NOMO-1 treated with dmso at 0.1 percent for 144 hours (cell line): ENCODE measurements around the gene SPECC1L.
"Not testable (repeated sequence)": the region's sequence is repeated elsewhere in the genome, so short reads cannot be mapped to it uniquely, and the experiment has no call there.

Experiments
- DNase-seq: peaks from one replicate; lab custom pipeline; 2025; ENCODE audit not compliant: unreplicated experiment; lab: John Stamatoyannopoulos, UW

Gene SPECC1L, protein sequence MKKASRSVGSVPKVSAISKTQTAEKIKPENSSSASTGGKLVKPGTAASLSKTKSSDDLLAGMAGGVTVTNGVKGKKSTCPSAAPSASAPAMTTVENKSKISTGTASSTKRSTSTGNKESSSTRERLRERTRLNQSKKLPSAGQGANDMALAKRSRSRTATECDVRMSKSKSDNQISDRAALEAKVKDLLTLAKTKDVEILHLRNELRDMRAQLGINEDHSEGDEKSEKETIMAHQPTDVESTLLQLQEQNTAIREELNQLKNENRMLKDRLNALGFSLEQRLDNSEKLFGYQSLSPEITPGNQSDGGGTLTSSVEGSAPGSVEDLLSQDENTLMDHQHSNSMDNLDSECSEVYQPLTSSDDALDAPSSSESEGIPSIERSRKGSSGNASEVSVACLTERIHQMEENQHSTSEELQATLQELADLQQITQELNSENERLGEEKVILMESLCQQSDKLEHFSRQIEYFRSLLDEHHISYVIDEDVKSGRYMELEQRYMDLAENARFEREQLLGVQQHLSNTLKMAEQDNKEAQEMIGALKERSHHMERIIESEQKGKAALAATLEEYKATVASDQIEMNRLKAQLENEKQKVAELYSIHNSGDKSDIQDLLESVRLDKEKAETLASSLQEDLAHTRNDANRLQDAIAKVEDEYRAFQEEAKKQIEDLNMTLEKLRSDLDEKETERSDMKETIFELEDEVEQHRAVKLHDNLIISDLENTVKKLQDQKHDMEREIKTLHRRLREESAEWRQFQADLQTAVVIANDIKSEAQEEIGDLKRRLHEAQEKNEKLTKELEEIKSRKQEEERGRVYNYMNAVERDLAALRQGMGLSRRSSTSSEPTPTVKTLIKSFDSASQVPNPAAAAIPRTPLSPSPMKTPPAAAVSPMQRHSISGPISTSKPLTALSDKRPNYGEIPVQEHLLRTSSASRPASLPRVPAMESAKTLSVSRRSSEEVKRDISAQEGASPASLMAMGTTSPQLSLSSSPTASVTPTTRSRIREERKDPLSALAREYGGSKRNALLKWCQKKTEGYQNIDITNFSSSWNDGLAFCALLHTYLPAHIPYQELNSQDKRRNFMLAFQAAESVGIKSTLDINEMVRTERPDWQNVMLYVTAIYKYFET

DNA sequence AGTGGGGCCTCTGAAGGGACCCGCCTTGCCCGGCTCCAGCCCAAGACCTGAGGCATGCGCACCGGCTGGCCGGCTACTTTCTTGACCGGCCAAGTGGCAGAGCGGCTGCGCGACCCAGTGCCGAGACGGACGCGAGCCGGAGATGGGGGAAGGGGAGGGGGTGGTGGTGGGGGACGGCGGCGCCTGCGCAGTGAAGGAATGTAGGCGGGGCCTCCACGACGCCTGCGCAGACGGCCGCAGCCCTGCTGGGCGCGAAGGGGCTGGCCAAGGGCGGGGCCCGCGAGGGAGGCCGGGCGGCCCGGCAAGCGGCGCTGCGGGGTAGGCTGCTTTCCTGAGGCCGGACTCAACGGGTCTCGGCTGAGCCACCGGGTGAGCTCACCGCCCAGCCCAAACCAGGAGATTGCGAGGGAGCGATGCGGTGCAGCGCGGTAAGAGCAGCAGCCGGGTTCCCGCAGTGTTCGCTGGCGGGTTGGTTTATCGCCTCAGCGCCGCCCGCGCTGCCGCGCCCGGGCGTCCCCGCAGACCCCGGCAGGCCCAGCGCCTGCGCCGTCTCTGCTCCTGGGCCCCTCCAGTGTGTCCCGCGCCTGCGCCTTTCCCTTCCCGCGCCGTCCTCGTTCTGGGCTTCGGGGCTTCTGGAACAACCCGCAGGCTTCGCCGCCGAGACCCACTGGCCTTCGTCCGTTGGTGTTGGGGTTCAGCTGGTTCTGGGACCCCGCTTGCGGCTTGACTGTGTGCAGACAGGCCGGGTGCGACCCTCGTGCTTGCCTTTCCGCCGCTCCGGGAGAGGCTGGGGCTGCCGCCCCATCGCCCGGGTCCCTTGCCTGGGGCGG lies at the start of gene SPECC1L:
TSS of gene SPECC1L (plus strand) at position 276 of the 830 bp plus-strand sequence. CDS start 31,401 bp downstream, outside the sequence.
- DNase-seq, result peak; percentile 78

- no peak for DNase-seq
Measured at GRCh38 chr22:24224468-24224867, 46.2 kb upstream of the SPECC1L start.

- DNase-seq, result no peak
Measured at GRCh38 chr22:24225044-24225601, 45.5 kb upstream of the SPECC1L start.

GRCh38 chr22:24225951-24226350 lies 44.7 kb upstream of the SPECC1L start:
- DNase-seq, result no peak

- DNase-seq, result no peak
Measured at GRCh38 chr22:24230911-24231656, 39.5 kb upstream of the SPECC1L start.

DNA sequence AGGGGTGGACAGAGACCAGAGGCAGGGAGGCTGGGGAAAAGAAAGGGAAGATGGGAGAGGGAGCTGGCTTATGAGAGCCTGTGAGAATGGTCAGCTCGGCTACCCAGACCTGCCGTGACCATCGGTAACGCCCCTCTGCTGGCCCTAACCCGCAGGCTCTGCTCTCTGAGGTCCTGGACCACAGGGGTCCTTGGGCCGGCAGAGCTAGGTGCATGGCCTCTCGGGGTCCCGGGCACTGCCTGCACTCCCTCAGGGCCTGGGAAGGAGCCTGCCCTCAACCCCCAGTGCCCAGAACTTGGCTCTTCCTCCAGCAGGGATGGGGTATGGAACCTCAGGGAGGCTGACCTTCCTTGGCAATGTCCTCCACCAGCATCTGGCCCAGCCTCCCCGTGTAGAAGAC lies 38.9 kb upstream of the SPECC1L start:
- DNase-seq, result no peak

- no peak for DNase-seq
Measured at GRCh38 chr22:24232124-24232523, 38.5 kb upstream of the SPECC1L start.

GRCh38 chr22:24232725-24233124 lies 37.9 kb upstream of the SPECC1L start:
- DNase-seq, result no peak

- DNase-seq, result no peak
Measured at GRCh38 chr22:24233235-24233634, 37.4 kb upstream of the SPECC1L start.

DNA sequence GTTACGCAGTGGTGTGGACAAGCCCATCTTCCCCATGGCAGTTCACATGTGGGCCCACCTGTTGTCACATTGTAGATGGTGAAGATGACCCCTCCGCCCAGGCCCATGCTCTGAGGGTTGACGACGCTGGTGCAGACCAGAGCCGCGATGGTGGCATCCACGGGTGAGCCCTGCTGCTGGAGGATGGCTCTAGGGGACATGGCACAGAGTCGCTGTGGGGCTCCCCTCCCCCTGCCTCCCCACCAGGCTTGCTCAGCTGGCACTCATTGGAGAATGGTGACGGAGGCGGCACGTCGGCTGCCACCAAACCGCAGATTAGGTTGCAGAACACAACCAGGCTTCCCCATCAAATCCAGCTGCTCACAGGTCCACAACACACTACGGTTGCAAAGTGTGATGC lies 36.8 kb upstream of the SPECC1L start:
- DNase-seq, result no peak

DNA sequence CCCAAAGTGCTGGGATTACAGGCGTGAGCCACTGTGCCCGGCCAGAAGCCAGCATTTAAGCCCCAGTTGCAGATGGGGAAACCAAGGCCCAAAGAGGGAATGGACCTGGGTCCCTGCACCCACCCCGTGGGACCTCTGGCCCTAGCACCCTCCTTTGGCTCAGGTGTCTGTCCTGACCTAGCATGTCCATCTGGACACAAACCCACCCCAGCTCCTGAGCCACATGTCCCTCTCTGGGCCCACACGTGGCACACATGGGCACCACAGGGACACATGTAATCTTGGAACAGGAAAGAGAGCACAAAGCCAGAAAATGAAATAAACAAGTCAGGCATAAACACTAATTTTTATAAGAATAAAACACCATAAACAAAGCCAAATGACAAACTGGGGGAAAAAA lies 35.3 kb upstream of the SPECC1L start:
- no peak for DNase-seq

- DNase-seq, result no peak
Measured at GRCh38 chr22:24236656-24237055, 34.0 kb upstream of the SPECC1L start.

- DNase-seq, result not testable (repeated sequence)
Measured at GRCh38 chr22:24238101-24238694, 32.4 kb upstream of the SPECC1L start.

DNA sequence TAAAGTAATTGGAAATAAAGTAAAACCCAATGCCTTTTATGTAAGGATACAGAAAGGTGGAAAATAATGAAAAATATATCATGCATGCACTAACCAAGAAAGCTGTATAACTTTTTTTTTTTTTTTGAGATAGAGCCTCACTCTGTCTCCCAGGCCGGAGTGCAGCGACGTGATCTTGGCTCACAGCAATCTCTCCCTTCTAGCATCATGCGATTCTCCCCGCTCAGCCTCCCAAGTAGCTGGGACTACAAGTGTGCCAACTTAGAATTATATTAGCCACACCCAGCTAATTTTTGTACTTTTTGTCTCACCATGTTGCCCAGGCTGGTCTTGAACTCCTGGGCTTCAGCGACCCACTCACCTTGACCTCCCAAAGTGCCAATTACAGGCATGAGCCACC lies 30.2 kb upstream of the SPECC1L start:
- no peak for DNase-seq

- not testable (repeated sequence) for DNase-seq
Measured at GRCh38 chr22:24240985-24241692, 29.5 kb upstream of the SPECC1L start.

DNA sequence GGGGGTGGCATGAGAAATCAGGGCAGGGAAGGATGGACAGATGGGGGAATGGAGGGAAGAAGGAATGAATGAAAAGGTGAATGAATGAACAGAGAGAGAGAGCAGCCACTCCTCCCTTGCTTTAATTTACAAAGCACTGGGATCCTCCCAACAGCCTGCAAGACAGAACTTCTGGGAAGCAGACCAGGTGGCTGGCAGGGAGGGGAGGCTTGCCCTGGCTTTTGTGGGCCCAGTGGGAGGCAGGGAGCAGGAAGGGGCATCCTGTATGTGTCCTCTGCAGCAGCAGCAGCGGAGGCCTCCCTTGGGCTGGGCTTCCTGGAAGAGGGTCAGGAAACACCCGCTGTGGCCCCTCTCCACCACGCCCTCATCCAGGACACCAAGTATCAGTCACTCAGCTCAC lies 27.2 kb upstream of the SPECC1L start:
- not testable (repeated sequence) for DNase-seq

GRCh38 chr22:24244144-24244787 lies 26.4 kb upstream of the SPECC1L start:
- DNase-seq, result no peak

- not testable (repeated sequence) for DNase-seq
Measured at GRCh38 chr22:24245030-24245431, 25.6 kb upstream of the SPECC1L start, which contains the start of gene GGT5. Gene GGT5 (minus strand): TSS chr22:24245082. CDS start chr22:24244725, 357 bp downstream.
